Neural cell (in vitro differentiated cells): ENCODE data around the gene MRTFB. TPM values are rescaled to one million over a fixed set of nuclear protein-coding genes. Genes with fewer than 3 reads are reported as not detected.

ENCODE experiments used
- H2AFZ ChIP-seq: fragments of 200-600, 300-800 bp; sonication (generic), shearing (Covaris generic); 2 replicates; pipeline ENCODE4 v1.6.0; 2014; ENCODE audit warnings: low read depth, mild to moderate bottlenecking, antibody characterized with exemption, low read length, moderate library complexity
- H3F3A ChIP-seq: fragments of 200-600 bp; shearing (Covaris generic); 2 replicates; pipeline ENCODE4 v1.6.1; 2016; ENCODE audit warnings: mild to moderate bottlenecking, moderate library complexity, mixed read lengths, antibody characterized with exemption, low read length; ENCODE audit not compliant: insufficient read depth, poor library complexity, severe bottlenecking
- H3K27ac ChIP-seq: fragments of 200-600, 300-800 bp; sonication (generic), shearing (Covaris generic); 2 replicates; pipeline ENCODE4 v1.5.1; 2014; ENCODE audit warnings: mild to moderate bottlenecking, low read length, moderate library complexity
- H3K27me3 ChIP-seq: fragments of 300-800, 200-600 bp; sonication (generic), shearing (Covaris generic); 2 replicates; pipeline ENCODE4 v1.6.0; 2014; ENCODE audit warnings: mild to moderate bottlenecking, low read depth, low read length, moderate library complexity; ENCODE audit not compliant: insufficient read depth
- H3K36me3 ChIP-seq: fragments of 300-800, 200-600 bp; sonication (generic), shearing (Covaris generic); 2 replicates; pipeline ENCODE4 v1.5.1; 2014; ENCODE audit warnings: mild to moderate bottlenecking, antibody characterized with exemption, low read length, moderate library complexity; ENCODE audit not compliant: insufficient read depth
- H3K4me2 ChIP-seq: fragments of 300-800, 200-600 bp; sonication (generic), shearing (Covaris generic); 2 replicates; pipeline ENCODE4 v1.6.0; 2014; ENCODE audit warnings: mild to moderate bottlenecking, low read length
- H3K4me3 ChIP-seq: fragments of 300-800, 200-600 bp; sonication (generic), shearing (Covaris generic); 2 replicates; pipeline ENCODE4 v1.5.1; 2014; ENCODE audit warnings: mild to moderate bottlenecking, low read length, moderate library complexity
- H3K79me2 ChIP-seq: fragments of 200-600 bp; shearing (Covaris generic); replicated peaks from 2 replicates; pipeline ENCODE4 v1.6.0; 2014; ENCODE audit warnings: mild to moderate bottlenecking, low read length, moderate library complexity; ENCODE audit not compliant: insufficient read depth
- H3K9ac ChIP-seq: fragments of 300-800, 200-600 bp; sonication (generic), shearing (Covaris generic); 2 replicates; pipeline ENCODE4 v1.6.1; 2016; ENCODE audit warnings: mild to moderate bottlenecking, low read length, mixed read lengths
- H3K9me2 ChIP-seq: fragments of 200-600 bp; shearing (Covaris generic); 2 replicates; pipeline ENCODE4 v1.6.1; 2016; ENCODE audit warnings: mild to moderate bottlenecking, low read length, mixed read lengths; ENCODE audit not compliant: insufficient read depth
- H3K9me3 ChIP-seq: fragments of 200-600, 300-800 bp; sonication (generic), shearing (Covaris generic); 2 replicates; pipeline ENCODE4 v1.6.1; 2016; ENCODE audit warnings: mild to moderate bottlenecking, mixed run types, low read length, moderate library complexity, mixed read lengths
- H4K20me1 ChIP-seq: fragments of 200-600 bp; shearing (Covaris generic); 2 replicates; pipeline ENCODE4 v1.6.1; 2016; ENCODE audit warnings: mild to moderate bottlenecking, mixed run types; ENCODE audit not compliant: insufficient read depth
- CTCF ChIP-seq: fragments of 450-650 bp; IDR thresholded peaks from 2 replicates; pipeline ENCODE4 v1.5.1; 2014; ENCODE audit warnings: antibody characterized with exemption, mild to moderate bottlenecking, moderate library complexity; ENCODE audit not compliant: poor library complexity, severe bottlenecking
- EP300 ChIP-seq: fragments of 450-650 bp; conservative IDR thresholded peaks from 2 replicates; pipeline ENCODE4 v1.6.1; 2014; ENCODE audit warnings: antibody characterized with exemption, mild to moderate bottlenecking, moderate library complexity; ENCODE audit not compliant: poor library complexity, severe bottlenecking
- EZH2 ChIP-seq: fragments of 200-600, 300-800 bp; shearing (Covaris generic), sonication (generic); IDR thresholded peaks from 2 replicates; pipeline ENCODE4 v1.6.1; 2014; ENCODE audit warnings: antibody characterized with exemption, low read length, borderline replicate concordance, mild to moderate bottlenecking; ENCODE audit not compliant: insufficient read depth, poor library complexity, severe bottlenecking
- MXI1 ChIP-seq: fragments of 450-650 bp; conservative IDR thresholded peaks from 2 replicates; pipeline ENCODE4 v1.6.1; 2014; ENCODE audit warnings: antibody characterized with exemption, mild to moderate bottlenecking; ENCODE audit not compliant: poor library complexity, severe bottlenecking
- POLR2AphosphoS5 ChIP-seq: IDR thresholded peaks from 2 replicates; pipeline ENCODE4 v1.6.1; 2012
- RAD21 ChIP-seq: fragments of 450-650 bp; conservative IDR thresholded peaks from 2 replicates; pipeline ENCODE4 v1.6.1; 2014; ENCODE audit warnings: antibody characterized with exemption, mild to moderate bottlenecking, moderate library complexity
- REST ChIP-seq: IDR thresholded peaks from 2 replicates; pipeline ENCODE4 v1.6.1; 2012; ENCODE audit warnings: borderline replicate concordance
- SMC3 ChIP-seq: fragments of 450-650 bp; conservative IDR thresholded peaks from 2 replicates; pipeline ENCODE4 v1.6.1; 2014; ENCODE audit warnings: antibody characterized with exemption, mild to moderate bottlenecking, moderate library complexity; ENCODE audit not compliant: poor library complexity
- TAF1 ChIP-seq: IDR thresholded peaks from 2 replicates; pipeline ENCODE4 v1.6.1; 2012; ENCODE audit warnings: low read depth
- polyA plus RNA-seq: library from polyadenylated mRNA; depleted of rRNA; stranded (reverse); fragments of >200 nt; gene quantifications from 2 replicates; pipeline ENCODE4 v1.2.3, GENCODE V29; 2014

MRTFB gene
- polyA plus RNA-seq, 1 donor from 2014 or later = 18.6 TPM

- no peaks in the 10 kb centered on the region for H3K9me3 ChIP-seq
- H3K9me2 ChIP-seq = no peaks in the 10 kb centered on the region
- no peak for TF ChIP-seq EP300
- no peak for TF ChIP-seq CTCF
- no peak for TF ChIP-seq TAF1
- no peak for TF ChIP-seq POLR2AphosphoS5
- no peak for TF ChIP-seq SMC3
- no peak for TF ChIP-seq REST
- no peak for TF ChIP-seq RAD21
- TF ChIP-seq EZH2 = no peak
- TF ChIP-seq MXI1 = no peak
- H3K27me3 ChIP-seq = peaks cover 44% of the 10 kb centered on the region
- H3K4me3 ChIP-seq = no peak overlapping the region
- H2AFZ ChIP-seq = no peak overlapping the region
- no peaks in the 10 kb centered on the region for H4K20me1 ChIP-seq
- H3K79me2 ChIP-seq = no peaks in the 10 kb centered on the region
- no peaks in the 10 kb centered on the region for H3F3A ChIP-seq
- no peak overlapping the region for H3K9ac ChIP-seq
- H3K36me3 ChIP-seq = no peaks in the 10 kb centered on the region
- no peak overlapping the region for H3K4me2 ChIP-seq
- no peak overlapping the region for H3K27ac ChIP-seq
Observed at GRCh38 chr16:14306485-14307058, 235.5 kb downstream of the MRTFB start.

- no peaks in the 10 kb centered on the region for H3K79me2 ChIP-seq
- no peaks in the 10 kb centered on the region for H4K20me1 ChIP-seq
- no peak overlapping the region for H3K27ac ChIP-seq
Observed at GRCh38 chr16:14307059-14307526, 236.0 kb downstream of the MRTFB start.

More at GRCh38 chr16:14307059-14307526, 236.0 kb downstream of the MRTFB start:
- Histone ChIP-seq H3K4me3 (no peak overlapping the region), H3K9me2 (no peaks in the 10 kb centered on the region), H3F3A (no peaks in the 10 kb centered on the region), H3K36me3 (no peaks in the 10 kb centered on the region), H3K27me3 (peaks cover 42% of the 10 kb centered on the region), H3K4me2 (no peak overlapping the region), H3K9me3 (no peaks in the 10 kb centered on the region), H3K9ac (no peak overlapping the region), H2AFZ (no peak overlapping the region)
- TF ChIP-seq POLR2AphosphoS5 = no peak
- TF ChIP-seq EP300 = no peak
- TF ChIP-seq TAF1 = no peak
- TF ChIP-seq SMC3 = no peak
- no peak for TF ChIP-seq RAD21
- TF ChIP-seq CTCF = no peak
- no peak for TF ChIP-seq EZH2
- no peak for TF ChIP-seq REST
- no peak for TF ChIP-seq MXI1
